SK-N-SH (cell line): ENCODE measurements around the gene NDUFS7. TPM values are rescaled to one million over a fixed set of nuclear protein-coding genes. Genes with fewer than 3 reads are reported as not detected.

Source experiments
- CTCF ChIA-PET: fragments of 300-600, 350-600 bp; formaldehyde crosslinking; extraction: SDS; loops from one replicate; lab custom pipeline; 2021; lab: Yijun Ruan, JAX
- POLR2A ChIA-PET: fragments of 350-600 bp; sonication (Branson Sonifier 250); formaldehyde crosslinking; extraction: SDS; loops from one replicate; lab custom pipeline; 2020; ENCODE audit warnings: antibody characterized with exemption, inconsistent platforms; lab: Yijun Ruan, JAX
- DNase-seq: peaks from one replicate; pipeline ENCODE4 v3.0.0; 2012
- H2AFZ ChIP-seq: fragments of 200-600 bp; sonication (generic); 2 replicates; pipeline ENCODE4 v1.8.1; 2016; ENCODE audit warnings: antibody characterized with exemption, mild to moderate bottlenecking, low read depth
- H3F3A ChIP-seq: fragments of 200-600 bp; sonication (generic); replicated peaks from 2 replicates; pipeline ENCODE3; 2016; ENCODE audit warnings: antibody characterized with exemption, mild to moderate bottlenecking; ENCODE audit not compliant: insufficient read depth
- H3K27ac ChIP-seq, 2 experiments: fragments of 200-500 bp in 1 of 2; fragments of 200-600 bp in 1 of 2; sonication (Bioruptor generic) in 1 of 2; sonication (generic), shearing (Covaris generic) in 1 of 2; 2 replicates each; pipeline versions ENCODE4 v1.5.1 to v1.6.1; 2014 to 2016; ENCODE audit warnings: low read depth in 2 of 2, inconsistent platforms in 1 of 2, low read length in 1 of 2, mild to moderate bottlenecking in 1 of 2, mixed read lengths in 1 of 2
- H3K27me3 ChIP-seq: fragments of 200-600 bp; sonication (generic), shearing (Covaris generic); 2 replicates; pipeline ENCODE4 v1.6.1; 2016; ENCODE audit warnings: mixed run types; ENCODE audit not compliant: insufficient read depth
- H3K36me3 ChIP-seq, 2 experiments: fragments of 200-500 bp in 1 of 2; fragments of 200-600 bp in 1 of 2; sonication (Bioruptor generic) in 1 of 2; sonication (generic) in 1 of 2; replicated peaks in 1 of 2; 2 replicates each; pipeline versions ENCODE3 to v1.5.1; 2014 to 2016; ENCODE audit warnings: low read length in 1 of 2, mild to moderate bottlenecking in 1 of 2; ENCODE audit not compliant: insufficient read depth in 2 of 2, control insufficient read depth in 1 of 2
- H3K4me1 ChIP-seq, 2 experiments: fragments of 200-500 bp in 1 of 2; fragments of 200-600 bp in 1 of 2; sonication (Bioruptor generic) in 1 of 2; sonication (generic), shearing (Covaris generic) in 1 of 2; 2 replicates each; pipeline versions ENCODE4 v1.5.1 to v1.6.1; 2014 to 2016; ENCODE audit warnings: low read depth in 1 of 2, low read length in 1 of 2, mixed run types in 1 of 2; ENCODE audit not compliant: insufficient read depth in 2 of 2, control insufficient read depth in 1 of 2
- H3K4me2 ChIP-seq: fragments of 200-600 bp; sonication (generic), shearing (Covaris generic); 2 replicates; pipeline ENCODE4 v1.6.1; 2017; ENCODE audit warnings: mixed run types
- H3K4me3 ChIP-seq, 2 experiments: fragments of 200-500 bp in 1 of 2; fragments of 200-600 bp in 1 of 2; sonication (Bioruptor generic) in 1 of 2; sonication (generic), shearing (Covaris generic) in 1 of 2; 2 replicates each; pipeline versions ENCODE4 v1.5.1 to v1.8.1; 2014 to 2016; ENCODE audit warnings: low read depth in 2 of 2, inconsistent platforms in 1 of 2, low read length in 1 of 2, mild to moderate bottlenecking in 1 of 2, mixed read lengths in 1 of 2, moderate library complexity in 1 of 2
- H3K79me2 ChIP-seq: fragments of 200-600 bp; sonication (generic); 2 replicates; pipeline ENCODE4 v1.8.1; 2017; ENCODE audit warnings: mild to moderate bottlenecking; ENCODE audit not compliant: insufficient read depth
- H3K9ac ChIP-seq: fragments of 200-600 bp; sonication (generic); 2 replicates; pipeline ENCODE4 v1.6.1; 2017; ENCODE audit warnings: mixed run types
- H3K9me2 ChIP-seq: fragments of 200-600 bp; sonication (generic); 2 replicates; pipeline ENCODE4 v1.6.1; 2017; ENCODE audit warnings: mixed run types
- H3K9me3 ChIP-seq: fragments of 200-600 bp; sonication (generic); 2 replicates; pipeline ENCODE4 v1.6.1; 2017; ENCODE audit warnings: mixed run types, mild to moderate bottlenecking, moderate library complexity
- H4K20me1 ChIP-seq: fragments of 200-600 bp; sonication (generic); 2 replicates; pipeline ENCODE4 v1.6.1; 2017; ENCODE audit warnings: mild to moderate bottlenecking, mixed run types; ENCODE audit not compliant: insufficient read depth
- CHD2 ChIP-seq: fragments of 150-350 bp; IDR thresholded peaks from 2 replicates; pipeline ENCODE4 v1.6.1; 2018; ENCODE audit warnings: low read length; ENCODE audit not compliant: partially characterized antibody
- EZH2phosphoT487 ChIP-seq: fragments of 200-600 bp; sonication (generic); IDR thresholded peaks from 2 replicates; pipeline ENCODE4 v1.6.1; 2017; ENCODE audit warnings: low read depth, mixed run types, mild to moderate bottlenecking, antibody characterized with exemption, moderate library complexity, borderline replicate concordance
- FOSL2 ChIP-seq: IDR thresholded peaks from 2 replicates; pipeline ENCODE4 v1.4.0; 2012; ENCODE audit warnings: low read depth, mild to moderate bottlenecking, moderate library complexity, borderline replicate concordance
- FOXJ3 ChIP-seq: sonication (generic); formaldehyde crosslinking; IDR thresholded peaks from 2 replicates; pipeline ENCODE4 v1.5.1; 2020; ENCODE audit warnings: mild to moderate bottlenecking, missing genetic modification reagents
- FOXM1 ChIP-seq: IDR thresholded peaks from 2 replicates; pipeline ENCODE4 v1.4.0; 2012; ENCODE audit warnings: low read depth, mild to moderate bottlenecking
- GABPA ChIP-seq: IDR thresholded peaks from 2 replicates; pipeline ENCODE4 v1.4.0; 2012; ENCODE audit warnings: low read depth, mild to moderate bottlenecking
- MXI1 ChIP-seq: IDR thresholded peaks from 2 replicates; pipeline ENCODE4 v1.6.1; 2012; ENCODE audit warnings: mild to moderate bottlenecking, low read depth, low read length, improper control_type of control experiment
- NRF1 ChIP-seq: IDR thresholded peaks from 2 replicates; pipeline ENCODE4 v1.6.1; 2012; ENCODE audit warnings: low read depth, mild to moderate bottlenecking, low read length
- RAD21 ChIP-seq: IDR thresholded peaks from 2 replicates; pipeline ENCODE4 v1.6.1; 2012; ENCODE audit warnings: mild to moderate bottlenecking, low read length
- RCOR1 ChIP-seq: fragments of 150-350 bp; IDR thresholded peaks from 2 replicates; pipeline ENCODE4 v1.6.1; 2017; ENCODE audit warnings: antibody characterized with exemption, low read length
- RFX5 ChIP-seq: IDR thresholded peaks from 2 replicates; pipeline ENCODE4 v1.6.1; 2012; ENCODE audit warnings: mild to moderate bottlenecking, improper control_type of control experiment, low read length
- SIN3A ChIP-seq: IDR thresholded peaks from 2 replicates; pipeline ENCODE4 v1.6.1; 2012; ENCODE audit warnings: low read depth, mild to moderate bottlenecking, low read length, moderate library complexity, borderline replicate concordance
- SMC3 ChIP-seq: IDR thresholded peaks from 2 replicates; pipeline ENCODE4 v1.6.1; 2012; ENCODE audit warnings: low read depth, low read length, improper control_type of control experiment
- TAF1 ChIP-seq: IDR thresholded peaks from 2 replicates; pipeline ENCODE4 v1.6.1; 2012; ENCODE audit warnings: low read depth, mild to moderate bottlenecking, low read length, moderate library complexity, borderline replicate concordance
- YY1 ChIP-seq: IDR thresholded peaks from 2 replicates; pipeline ENCODE4 v1.4.0; 2012; ENCODE audit warnings: low read depth, mild to moderate bottlenecking
- WGBS: methylation state at CpG from one replicate; pipeline ENCODE4 v1.1.6; 2017; ENCODE audit warnings: low lambda C conversion rate; 5-methylcytosine and 5-hydroxymethylcytosine counted together
- polyA plus RNA-seq, 3 experiments: library from polyadenylated mRNA; depleted of rRNA; stranded (reverse); fragments of >200 nt; gene quantifications; 2 replicates each; pipeline ENCODE4 v1.2.3, GENCODE V29; 2012
- TF ChIP-seq, protein P1 (sequence below): IDR thresholded peaks from 2 replicates; pipeline ENCODE4 v1.4.0; 2012; ENCODE audit warnings: low read depth
- TF ChIP-seq, protein P2 (sequence below): fragments of 150-350 bp; IDR thresholded peaks from 2 replicates; pipeline ENCODE4 v1.6.1; 2016; ENCODE audit warnings: mild to moderate bottlenecking, low read depth, low read length

The NDUFS7 gene
- polyA plus RNA-seq, 1 of the 3 experiments (the other 2 are of a cell fraction), result 66.4 TPM

DNA sequence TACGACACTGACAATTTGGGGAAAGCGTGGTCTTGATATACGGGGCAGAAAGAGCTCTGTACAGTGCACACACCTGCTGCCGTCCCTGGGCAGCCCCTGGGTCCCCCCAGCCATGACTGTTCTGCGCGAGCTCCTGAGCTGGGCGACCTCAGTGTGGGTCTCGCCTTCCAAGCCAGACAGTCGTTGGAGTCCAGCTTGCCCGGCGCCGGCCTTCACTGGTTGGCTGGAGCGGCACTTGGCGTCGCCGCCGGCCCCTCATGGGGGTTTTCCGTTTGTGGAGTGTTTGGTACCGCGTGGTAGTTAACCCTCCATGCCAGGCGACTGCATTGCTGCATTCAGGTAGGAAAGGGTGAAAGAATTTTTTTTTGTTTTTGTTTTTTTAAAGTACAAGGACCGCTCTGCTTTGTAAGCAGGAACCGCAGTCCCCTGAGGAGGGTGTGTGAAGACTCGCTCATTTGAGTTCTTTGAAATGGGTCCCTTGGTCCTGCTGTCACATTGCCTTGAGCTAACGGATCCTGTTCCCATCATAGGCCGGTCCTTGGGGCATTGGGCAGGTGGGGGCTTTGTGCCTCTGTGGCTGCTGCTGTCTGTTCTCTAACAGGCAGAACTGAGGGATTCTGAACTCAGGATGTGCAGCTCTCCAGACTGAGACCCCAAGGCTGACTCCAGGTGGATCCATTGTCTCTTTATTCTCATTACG is 43.7 kb downstream of the NDUFS7 start:
- no peak for DNase-seq
- Histone ChIP-seq H3K27ac (no peak overlapping the region), H3K4me1 (no peaks in the 10 kb centered on the region; a peak in 1 of 4 replicates), H3K4me2 (no peak overlapping the region), H3K9ac (no peak overlapping the region), H3K79me2 (peaks cover 21% of the 10 kb centered on the region), H3K36me3 (peaks cover 7 to 81% of the 10 kb centered on the region in 2 experiments), H2AFZ (no peak overlapping the region), H3K27me3 (no peaks in the 10 kb centered on the region), H3K9me3 (no peaks in the 10 kb centered on the region), H3K4me3 (no peak overlapping the region), H4K20me1 (peaks cover 26% of the 10 kb centered on the region; the same call in 1 of the 2 replicates), H3F3A (no peaks in the 10 kb centered on the region), H3K9me2 (no peaks in the 10 kb centered on the region)
- no peak for TF ChIP-seq MXI1
- no peak for TF ChIP-seq YY1
- no peak for TF ChIP-seq RAD21
- TF ChIP-seq EZH2phosphoT487, result no peak
- TF ChIP-seq CHD2, result no peak
- TF ChIP-seq FOXJ3, result no peak
- TF ChIP-seq, protein P1, sequence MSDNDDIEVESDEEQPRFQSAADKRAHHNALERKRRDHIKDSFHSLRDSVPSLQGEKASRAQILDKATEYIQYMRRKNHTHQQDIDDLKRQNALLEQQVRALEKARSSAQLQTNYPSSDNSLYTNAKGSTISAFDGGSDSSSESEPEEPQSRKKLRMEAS, result no peak
- TF ChIP-seq, protein P2, sequence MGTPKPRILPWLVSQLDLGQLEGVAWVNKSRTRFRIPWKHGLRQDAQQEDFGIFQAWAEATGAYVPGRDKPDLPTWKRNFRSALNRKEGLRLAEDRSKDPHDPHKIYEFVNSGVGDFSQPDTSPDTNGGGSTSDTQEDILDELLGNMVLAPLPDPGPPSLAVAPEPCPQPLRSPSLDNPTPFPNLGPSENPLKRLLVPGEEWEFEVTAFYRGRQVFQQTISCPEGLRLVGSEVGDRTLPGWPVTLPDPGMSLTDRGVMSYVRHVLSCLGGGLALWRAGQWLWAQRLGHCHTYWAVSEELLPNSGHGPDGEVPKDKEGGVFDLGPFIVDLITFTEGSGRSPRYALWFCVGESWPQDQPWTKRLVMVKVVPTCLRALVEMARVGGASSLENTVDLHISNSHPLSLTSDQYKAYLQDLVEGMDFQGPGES, result no peak
- TF ChIP-seq SIN3A, result no peak
- no peak for TF ChIP-seq SMC3
- no peak for TF ChIP-seq GABPA
- no peak for TF ChIP-seq NRF1
- TF ChIP-seq RCOR1, result no peak
- TF ChIP-seq TAF1, result no peak
- no peak for TF ChIP-seq FOXM1
- TF ChIP-seq FOSL2, result no peak
- TF ChIP-seq RFX5, result no peak
- CTCF ChIA-PET, result interaction anchor here (0.8 to 1.0 kb wide), 4 partner anchors 10 to 18 kb away, joined by 3 to 4 read pairs (median 3); no protein-coding TSS in a partner anchor
- 95% methylated on average over 20 of the region's 27 CpGs for WGBS
- POLR2A ChIA-PET, result no interaction called here
